GM12872 (cell line): ENCODE results near the gene EMILIN3.

Source experiments
- CTCF ChIP-seq: IDR thresholded peaks from 3 replicates; pipeline ENCODE4 v1.5.1; 2011; ENCODE audit warnings: low read depth, mild to moderate bottlenecking, low read length, moderate library complexity; ENCODE audit not compliant: insufficient read depth

Gene EMILIN3

GRCh38 chr20:41361757-41362747 is 4.6 kb downstream of the EMILIN3 start:
- TF ChIP-seq CTCF: no peak

- TF ChIP-seq CTCF: no peak
Observed at GRCh38 chr20:41360831-41361756, 5.5 kb downstream of the EMILIN3 start.

GRCh38 chr20:41359541-41360011 is 7.0 kb downstream of the EMILIN3 start:
- TF ChIP-seq CTCF: no peak

- TF ChIP-seq CTCF: no peak
Observed at GRCh38 chr20:41358717-41359116, 7.9 kb downstream of the EMILIN3 start.

GRCh38 chr20:41358230-41358629 is 8.4 kb downstream of the EMILIN3 start:
- no peak for TF ChIP-seq CTCF

- TF ChIP-seq CTCF: peak; percentile 30; the same call in 2 of the 3 replicates
Observed at GRCh38 chr20:41357424-41358163, 9.0 kb downstream of the EMILIN3 start.

- no peak for TF ChIP-seq CTCF
Observed at GRCh38 chr20:41356951-41357350, 9.7 kb downstream of the EMILIN3 start.
